A673 (cell line): Measurements from ENCODE around the gene OSBPL1A. TPM values are rescaled to one million over a fixed set of nuclear protein-coding genes. Genes with fewer than 3 reads are reported as not detected.

ENCODE experiments used
- BruUV-seq: library from RNA; stranded (reverse); fragments of 400-500 nt; replicated peaks from 2 replicates; lab custom pipeline; 2021; lab: Mats Ljungman, UMichigan
- CTCF ChIA-PET: fragments of 300-600 bp; sonication (Branson Sonifier 250); formaldehyde crosslinking; loops from one replicate; lab custom pipeline; 2022; ENCODE audit warnings: antibody characterized with exemption; lab: Charles Lee
- POLR2A ChIA-PET: fragments of 300-600 bp; sonication (Branson Sonifier 250); formaldehyde crosslinking; loops from one replicate; lab custom pipeline; 2022; ENCODE audit warnings: antibody characterized with exemption; ENCODE audit not compliant: low non-redundant PET; lab: Charles Lee
- DNase-seq: peaks from one replicate; pipeline ENCODE4 v3.0.0-alpha.2; 2015; ENCODE audit warnings: low spot score
- H3K27ac ChIP-seq: fragments of 200-600 bp; sonication (generic); 2 replicates; pipeline ENCODE4 v1.5.1; 2016; ENCODE audit warnings: mixed run types, low read depth, mild to moderate bottlenecking, mixed read lengths, antibody characterized with exemption, low read length; ENCODE audit not compliant: poor library complexity, severe bottlenecking
- H3K27me3 ChIP-seq: fragments of 200-600 bp; sonication (generic); replicated peaks from 2 replicates; pipeline ENCODE4 v1.6.1; 2017; ENCODE audit warnings: mixed run types, low read depth, mild to moderate bottlenecking, mixed read lengths, antibody characterized with exemption, low read length; ENCODE audit not compliant: insufficient read depth, poor library complexity
- H3K36me3 ChIP-seq: fragments of 200-600 bp; sonication (generic); 2 replicates; pipeline ENCODE4 v1.6.1; 2016; ENCODE audit warnings: mixed run types, mild to moderate bottlenecking, mixed read lengths, antibody characterized with exemption, low read length; ENCODE audit not compliant: insufficient read depth, poor library complexity, severe bottlenecking
- H3K4me1 ChIP-seq: fragments of 200-600 bp; sonication (generic); 2 replicates; pipeline ENCODE4 v1.6.1; 2017; ENCODE audit warnings: mixed run types, mild to moderate bottlenecking, mixed read lengths, antibody characterized with exemption, low read length; ENCODE audit not compliant: insufficient read depth, poor library complexity, severe bottlenecking
- H3K4me3 ChIP-seq: fragments of 200-600 bp; sonication (generic); 2 replicates; pipeline ENCODE4 v1.5.1; 2016; ENCODE audit warnings: low read depth, mixed run types, mild to moderate bottlenecking, mixed read lengths, low read length; ENCODE audit not compliant: poor library complexity, severe bottlenecking
- H3K9me3 ChIP-seq: fragments of 200-600 bp; sonication (generic); 2 replicates; pipeline ENCODE4 v1.6.1; 2016; ENCODE audit warnings: mixed run types, low read depth, mild to moderate bottlenecking, mixed read lengths, antibody characterized with exemption, low read length; ENCODE audit not compliant: poor library complexity, severe bottlenecking
- EZH2 ChIP-seq: fragments of 200-600 bp; sonication (generic); IDR thresholded peaks from 2 replicates; pipeline ENCODE4 v1.6.1; 2017; ENCODE audit warnings: borderline replicate concordance, low read depth, mild to moderate bottlenecking, mixed read lengths, antibody characterized with exemption, low read length; ENCODE audit not compliant: poor library complexity, severe bottlenecking
- intact Hi-C: fragments of 100-400 bp; cut with micrococcal nuclease; formaldehyde crosslinking; loops from one replicate; pipeline ENCODE4 v1.10.0; 2022; ENCODE audit not compliant: unreplicated experiment
- total RNA-seq: library from RNA; stranded (reverse); gene quantifications from 2 replicates; pipeline ENCODE4 v1.2.3, GENCODE V29; 2021
- TF ChIP-seq, protein P1 (sequence below): fragments of 300-800, 200-600 bp; sonication (generic); conservative IDR thresholded peaks from 2 replicates; pipeline ENCODE4 v1.5.1; 2017; ENCODE audit warnings: low read depth, mild to moderate bottlenecking, antibody characterized with exemption, low read length, moderate library complexity, mixed read lengths

Gene OSBPL1A
- total RNA-seq, 1 experiment from 2014 or later, result 26.1 TPM

GRCh38 chr18:24319757-24320156 is 77.9 kb downstream of the OSBPL1A start:
- TF ChIP-seq, protein P1, sequence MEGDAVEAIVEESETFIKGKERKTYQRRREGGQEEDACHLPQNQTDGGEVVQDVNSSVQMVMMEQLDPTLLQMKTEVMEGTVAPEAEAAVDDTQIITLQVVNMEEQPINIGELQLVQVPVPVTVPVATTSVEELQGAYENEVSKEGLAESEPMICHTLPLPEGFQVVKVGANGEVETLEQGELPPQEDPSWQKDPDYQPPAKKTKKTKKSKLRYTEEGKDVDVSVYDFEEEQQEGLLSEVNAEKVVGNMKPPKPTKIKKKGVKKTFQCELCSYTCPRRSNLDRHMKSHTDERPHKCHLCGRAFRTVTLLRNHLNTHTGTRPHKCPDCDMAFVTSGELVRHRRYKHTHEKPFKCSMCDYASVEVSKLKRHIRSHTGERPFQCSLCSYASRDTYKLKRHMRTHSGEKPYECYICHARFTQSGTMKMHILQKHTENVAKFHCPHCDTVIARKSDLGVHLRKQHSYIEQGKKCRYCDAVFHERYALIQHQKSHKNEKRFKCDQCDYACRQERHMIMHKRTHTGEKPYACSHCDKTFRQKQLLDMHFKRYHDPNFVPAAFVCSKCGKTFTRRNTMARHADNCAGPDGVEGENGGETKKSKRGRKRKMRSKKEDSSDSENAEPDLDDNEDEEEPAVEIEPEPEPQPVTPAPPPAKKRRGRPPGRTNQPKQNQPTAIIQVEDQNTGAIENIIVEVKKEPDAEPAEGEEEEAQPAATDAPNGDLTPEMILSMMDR, result no peak
- TF ChIP-seq EZH2, result no peak

GRCh38 chr18:24317370-24317769 is 80.3 kb downstream of the OSBPL1A start:
- no TSS peak for BruUV-seq
- H3K4me3 ChIP-seq, result no peak overlapping the region
- H3K27me3 ChIP-seq, result no peaks in the 10 kb centered on the region
- no peak for DNase-seq
- intact Hi-C loops, result no loop called here
- H3K9me3 ChIP-seq, result no peaks in the 10 kb centered on the region
- TF ChIP-seq, protein P1, result no peak
- TF ChIP-seq EZH2, result no peak
- ChIA-PET POLR2A (no interaction called here), CTCF (no interaction called here)
- H3K27ac ChIP-seq, result no peak overlapping the region
- H3K4me1 ChIP-seq, result no peaks in the 10 kb centered on the region
- no peaks in the 10 kb centered on the region for H3K36me3 ChIP-seq

More at GRCh38 chr18:24319757-24320156, 77.9 kb downstream of the OSBPL1A start:
- Histone ChIP-seq H3K27ac (no peak overlapping the region), H3K36me3 (no peaks in the 10 kb centered on the region), H3K4me3 (no peak overlapping the region), H3K4me1 (no peaks in the 10 kb centered on the region), H3K27me3 (no peaks in the 10 kb centered on the region), H3K9me3 (no peaks in the 10 kb centered on the region)
- CTCF ChIA-PET, result no interaction called here
- no peak for DNase-seq
- BruUV-seq, result no TSS peak
- POLR2A ChIA-PET, result no interaction called here
- intact Hi-C loops, result no loop called here

DNA sequence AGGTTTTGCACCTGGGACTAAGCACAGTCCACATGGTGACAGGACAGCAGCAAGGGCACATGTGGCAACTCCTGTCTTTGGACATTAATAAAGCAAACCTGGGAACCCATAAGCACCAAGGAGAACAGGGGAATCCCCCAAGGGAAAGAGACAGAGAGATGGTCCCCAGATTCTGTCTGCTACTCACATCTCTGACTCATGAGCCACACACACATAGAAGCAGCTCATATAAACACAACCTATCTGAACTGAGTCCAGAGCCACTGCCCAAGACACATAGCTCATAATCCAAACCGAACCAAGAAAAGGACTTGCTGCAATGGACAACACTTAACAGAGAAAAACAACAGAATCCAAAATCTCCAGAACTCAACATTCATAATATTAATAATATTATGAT is 82.5 kb downstream of the OSBPL1A start:
- Histone ChIP-seq H3K36me3 (no peaks in the 10 kb centered on the region), H3K4me3 (no peak overlapping the region), H3K27ac (no peak overlapping the region), H3K27me3 (no peaks in the 10 kb centered on the region), H3K9me3 (no peaks in the 10 kb centered on the region), H3K4me1 (no peaks in the 10 kb centered on the region)
- BruUV-seq, result no TSS peak
- no peak for DNase-seq
- TF ChIP-seq EZH2, result no peak
- TF ChIP-seq, protein P1, result no peak
- CTCF ChIA-PET, result no interaction called here
- POLR2A ChIA-PET, result interaction anchor here (0.7 kb wide), 1 partner anchor 177 kb away, joined by 3 read pairs; the partner anchor contains the start of gene CABYR
- intact Hi-C loops, result no loop called here
